ENCODE data around the gene ARMCX6. TPM values are rescaled to one million over a fixed set of nuclear protein-coding genes. Genes with fewer than 3 reads are reported as not detected.

Gene ARMCX6
- total and polyA plus RNA-seq, 2 of the 8 experiments (the other 6 are each of a cell fraction or from before 2014, with no cell fraction given), result 24.9 to 40.0 TPM

- no peak for TF ChIP-seq JUND (IDR thresholded peaks at IDR 0.05; ENCODE audit: low read length)
- no peak for TF ChIP-seq HDAC6 (IDR thresholded peaks at IDR 0.05; ENCODE audit: low read depth, low read length)
- no peak for TF ChIP-seq CBX5 (IDR thresholded peaks at IDR 0.05; ENCODE audit: low read depth, low read length)
- H3K9ac ChIP-seq (replicated peaks in 1 of 4; ENCODE audit: extremely low read depth in 1 of 4, low read depth in 3 of 4, low read length in 3 of 4), result no peak overlapping the region
- H3K56ac ChIP-seq (replicated peaks; ENCODE audit: insufficient read length, low read depth, low read length), result no peak overlapping the region
- peaks cover 0 to 4% (median 1%) of the 10 kb centered on the region in 4 experiments; a peak in 2 of 7 replicates for H3K4me1 ChIP-seq (replicated peaks in 1 of 4; ENCODE audit: control insufficient read depth in 3 of 4, insufficient read depth in 4 of 4, low read length in 3 of 4)
- FAIRE-seq (no peak), DNase-seq (ENCODE audit: low read depth in 1 of 2, low spot score in 2 of 2) (no peak)
- no peak overlapping the region for H2AFZ ChIP-seq (ENCODE audit: low read length)
- no peak overlapping the region for H4K8ac ChIP-seq (ENCODE audit: extremely low read depth, insufficient read depth, low read length)
- no peak overlapping the region for H4K91ac ChIP-seq (replicated peaks; ENCODE audit: insufficient read length, low read length)
- no peak overlapping the region for H3K4me3 ChIP-seq (ENCODE audit: extremely low read depth in 1 of 4, insufficient read depth in 2 of 4, low read depth in 3 of 4, low read length in 4 of 4)
- no peak overlapping the region for H2BK120ac ChIP-seq (replicated peaks; ENCODE audit: low read depth, low read length)
- H2BK15ac ChIP-seq (ENCODE audit: low read length), result no peak overlapping the region
- peak overlapping the region in 1 of 2 experiments; percentile 91; a peak in 1 of 4 replicates for H3K4me2 ChIP-seq (ENCODE audit: insufficient read depth in 1 of 2, low read depth in 2 of 2, low read length in 2 of 2)
- H3K36me3 ChIP-seq (ENCODE audit: control insufficient read depth in 2 of 4, insufficient read depth in 4 of 4, low read length in 3 of 4), result peaks cover 3 to 18% (median 8%) of the 10 kb centered on the region in 4 experiments; a peak in 6 of 8 replicates
- H3K27ac ChIP-seq (ENCODE audit: low read depth, low read length), result no peak overlapping the region
- H4K20me1 ChIP-seq (replicated peaks in 1 of 2; ENCODE audit: control insufficient read depth in 1 of 2, insufficient read depth in 2 of 2, low read length in 2 of 2), result no peaks in the 10 kb centered on the region
- no peak overlapping the region for H2BK20ac ChIP-seq (ENCODE audit: low read length)
- H4K5ac ChIP-seq (ENCODE audit: insufficient read length, low read depth, low read length), result no peak overlapping the region
- H3K14ac ChIP-seq (ENCODE audit: insufficient read length), result no peak overlapping the region
- no peaks in the 10 kb centered on the region for H3K9me3 ChIP-seq (ENCODE audit: insufficient read depth in 2 of 2, low read depth in 1 of 2, low read length in 1 of 2)
- no peaks in the 10 kb centered on the region for H3K23me2 ChIP-seq (ENCODE audit: low read depth, low read length)
- no peak overlapping the region for H3K4ac ChIP-seq (replicated peaks; ENCODE audit: insufficient read length, low read depth, low read length)
- POLR2A ChIA-PET (ENCODE audit: partially characterized antibody), result no interaction called here
- H3K27me3 ChIP-seq (replicated peaks in 1 of 4; ENCODE audit: control insufficient read depth in 3 of 4, extremely low read depth in 1 of 4, insufficient read depth in 3 of 4, low read length in 3 of 4), result no peaks in the 10 kb centered on the region
- no peak overlapping the region for H2BK12ac ChIP-seq (ENCODE audit: low read depth, low read length)
- H3K79me2 ChIP-seq (ENCODE audit: control insufficient read depth in 1 of 2, insufficient read depth in 2 of 2, low read length in 2 of 2), result no peaks in the 10 kb centered on the region
- no peak overlapping the region for H2BK5ac ChIP-seq (ENCODE audit: low read depth, low read length)
- no peak overlapping the region for H3K18ac ChIP-seq (ENCODE audit: extremely low read depth, low read length)
- H3K79me1 ChIP-seq (ENCODE audit: low read depth, low read length), result no peaks in the 10 kb centered on the region; the same call in 1 of the 2 replicates
- H3K23ac ChIP-seq (ENCODE audit: insufficient read length), result no peak overlapping the region
- no peak overlapping the region for H2AK5ac ChIP-seq (ENCODE audit: low read depth, low read length)
- CTCF ChIA-PET (ENCODE audit: partially characterized antibody), result no interaction called here
- 91% methylated on average over 10 of the region's 12 CpGs; no CpG with 5 or more reads in 1 of the 2 experiments for WGBS, 2 experiments (ENCODE audit: extremely low coverage in 1 of 2, insufficient coverage in 1 of 2, insufficient read length in 1 of 2, insufficient replicate concordance in 2 of 2, low coverage in 1 of 2, low lambda C conversion rate in 2 of 2, missing lambda C conversion rate in 1 of 2)
These were observed 39.7 kb upstream of the ARMCX6 start for GRCh38 chrX:101657495-101657894.
